ENCODE measurements around the gene IL20RA.
"Not testable (repeated sequence)": the region's sequence is repeated elsewhere in the genome, so short reads cannot be mapped to it uniquely, and the experiment has no call there.

The IL20RA gene

DNA sequence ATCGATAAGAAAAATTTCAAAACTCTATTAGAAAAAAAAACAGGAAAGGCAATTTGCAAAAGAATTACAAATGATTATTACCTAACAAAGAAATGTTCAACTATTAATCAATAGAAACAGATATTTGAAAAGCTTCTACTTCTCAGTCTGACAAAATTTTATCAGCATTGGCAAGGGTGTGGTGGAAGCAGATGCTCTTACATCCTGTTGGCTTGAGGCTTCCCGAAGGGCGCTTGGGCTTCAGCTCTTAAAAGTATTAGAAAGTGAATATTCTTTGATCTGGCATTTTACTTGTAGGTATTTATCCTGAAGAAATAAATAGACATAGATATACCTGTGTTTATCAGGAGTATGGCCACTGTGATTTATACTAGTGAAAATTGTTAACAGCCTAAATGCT is 84.0 kb downstream of the IL20RA start:
- H3K27me3 ChIP-seq (ENCODE audit: control insufficient read depth, low read length): no peaks in the 10 kb centered on the region
- no peaks in the 10 kb centered on the region for H3K79me2 ChIP-seq (ENCODE audit: control insufficient read depth, low read length)
- no peak for TF ChIP-seq EZH2phosphoT487 (IDR thresholded peaks at IDR 0.05; ENCODE audit: borderline replicate concordance, low read length)
- TF ChIP-seq, protein P1, sequence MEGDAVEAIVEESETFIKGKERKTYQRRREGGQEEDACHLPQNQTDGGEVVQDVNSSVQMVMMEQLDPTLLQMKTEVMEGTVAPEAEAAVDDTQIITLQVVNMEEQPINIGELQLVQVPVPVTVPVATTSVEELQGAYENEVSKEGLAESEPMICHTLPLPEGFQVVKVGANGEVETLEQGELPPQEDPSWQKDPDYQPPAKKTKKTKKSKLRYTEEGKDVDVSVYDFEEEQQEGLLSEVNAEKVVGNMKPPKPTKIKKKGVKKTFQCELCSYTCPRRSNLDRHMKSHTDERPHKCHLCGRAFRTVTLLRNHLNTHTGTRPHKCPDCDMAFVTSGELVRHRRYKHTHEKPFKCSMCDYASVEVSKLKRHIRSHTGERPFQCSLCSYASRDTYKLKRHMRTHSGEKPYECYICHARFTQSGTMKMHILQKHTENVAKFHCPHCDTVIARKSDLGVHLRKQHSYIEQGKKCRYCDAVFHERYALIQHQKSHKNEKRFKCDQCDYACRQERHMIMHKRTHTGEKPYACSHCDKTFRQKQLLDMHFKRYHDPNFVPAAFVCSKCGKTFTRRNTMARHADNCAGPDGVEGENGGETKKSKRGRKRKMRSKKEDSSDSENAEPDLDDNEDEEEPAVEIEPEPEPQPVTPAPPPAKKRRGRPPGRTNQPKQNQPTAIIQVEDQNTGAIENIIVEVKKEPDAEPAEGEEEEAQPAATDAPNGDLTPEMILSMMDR (IDR thresholded peaks at IDR 0.05; ENCODE audit: low read depth, low read length, poor library complexity, severe bottlenecking): no peak
- no peaks in the 10 kb centered on the region for H3K9me3 ChIP-seq (ENCODE audit: control insufficient read depth, insufficient read depth, low read length)
- H3K27ac ChIP-seq (ENCODE audit: low read depth, low read length): no peak overlapping the region
- H3K4me2 ChIP-seq (ENCODE audit: low read length): no peak overlapping the region
- H3K9me2 ChIP-seq (replicated peaks; ENCODE audit: control insufficient read depth, low read length): no peaks in the 10 kb centered on the region
- no peaks in the 10 kb centered on the region for H3K36me3 ChIP-seq (ENCODE audit: control insufficient read depth, low read length)
- H3K4me1 ChIP-seq (ENCODE audit: control insufficient read depth, low read length): peaks cover 15% of the 10 kb centered on the region
- H4K20me1 ChIP-seq (ENCODE audit: control insufficient read depth, insufficient read depth, low read depth, low read length): no peaks in the 10 kb centered on the region
- H3K4me3 ChIP-seq (ENCODE audit: low read length): no peak overlapping the region
- H3F3A ChIP-seq (ENCODE audit: control insufficient read depth, insufficient read depth): no peaks in the 10 kb centered on the region

DNA sequence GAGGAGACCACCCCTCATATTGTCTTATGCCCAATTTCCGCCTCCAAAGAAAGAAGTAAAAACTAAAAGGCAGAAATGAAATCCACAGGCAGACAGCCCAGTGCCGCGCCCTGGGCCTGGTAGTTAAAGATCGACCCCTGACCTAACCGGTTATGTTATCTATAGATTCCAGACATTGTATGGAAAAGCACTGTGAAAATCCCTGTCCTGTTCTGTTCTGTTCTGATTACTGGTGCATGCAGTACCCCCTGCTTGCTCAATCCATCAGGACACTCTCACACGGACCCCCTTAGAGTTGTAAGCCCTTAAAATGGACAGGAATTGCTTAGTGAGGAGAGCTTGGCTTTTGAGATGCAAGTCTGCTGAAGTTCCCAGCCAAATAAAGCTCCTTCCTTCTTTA is 84.8 kb downstream of the IL20RA start:
- not testable (repeated sequence) for H3K27ac ChIP-seq (ENCODE audit: low read depth, low read length); H3K9me2 ChIP-seq (replicated peaks; ENCODE audit: control insufficient read depth, low read length); H4K20me1 ChIP-seq (ENCODE audit: control insufficient read depth, insufficient read depth, low read depth, low read length); H3F3A ChIP-seq (ENCODE audit: control insufficient read depth, insufficient read depth); H3K9me3 ChIP-seq (ENCODE audit: control insufficient read depth, insufficient read depth, low read length); H3K4me3 ChIP-seq (ENCODE audit: low read length); H3K27me3 ChIP-seq (ENCODE audit: control insufficient read depth, low read length); H3K4me2 ChIP-seq (ENCODE audit: low read length); H3K36me3 ChIP-seq (ENCODE audit: control insufficient read depth, low read length); H3K79me2 ChIP-seq (ENCODE audit: control insufficient read depth, low read length)
- H3K4me1 ChIP-seq (ENCODE audit: control insufficient read depth, low read length): peaks cover 23% of the 10 kb centered on the region

DNA sequence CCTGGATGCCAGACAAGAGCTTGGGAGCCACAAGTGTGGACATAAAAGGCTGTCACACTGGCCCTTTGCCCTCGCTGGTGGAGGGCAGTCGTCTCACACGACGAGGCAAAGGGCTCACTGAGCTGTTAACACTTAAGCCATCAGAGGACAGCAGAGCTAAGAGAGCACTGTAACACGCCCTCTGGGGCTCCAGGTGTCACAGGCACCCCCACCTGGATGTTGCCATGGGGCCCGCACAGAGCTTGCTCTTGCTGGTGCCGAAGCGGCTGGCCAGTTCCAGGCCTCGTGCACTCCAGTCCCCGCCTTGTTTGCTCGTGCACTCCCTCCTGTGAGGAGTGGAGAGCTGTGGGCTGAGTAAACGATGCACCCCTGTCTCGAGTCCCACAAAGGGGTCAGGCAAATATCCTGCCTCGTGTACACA is 85.3 kb downstream of the IL20RA start:
- Histone ChIP-seq H4K20me1 (ENCODE audit: control insufficient read depth, insufficient read depth, low read depth, low read length) (no peaks in the 10 kb centered on the region), H3F3A (ENCODE audit: control insufficient read depth, insufficient read depth) (no peaks in the 10 kb centered on the region), H3K9me2 (replicated peaks; ENCODE audit: control insufficient read depth, low read length) (no peaks in the 10 kb centered on the region), H3K4me2 (ENCODE audit: low read length) (no peak overlapping the region), H3K4me3 (ENCODE audit: low read length) (no peak overlapping the region), H3K27ac (ENCODE audit: low read depth, low read length) (no peak overlapping the region), H3K9me3 (ENCODE audit: control insufficient read depth, insufficient read depth, low read length) (no peaks in the 10 kb centered on the region), H3K27me3 (ENCODE audit: control insufficient read depth, low read length) (no peaks in the 10 kb centered on the region), H3K79me2 (ENCODE audit: control insufficient read depth, low read length) (no peaks in the 10 kb centered on the region), H3K36me3 (ENCODE audit: control insufficient read depth, low read length) (no peaks in the 10 kb centered on the region), H3K4me1 (ENCODE audit: control insufficient read depth, low read length) (peaks cover 23% of the 10 kb centered on the region)
- TF ChIP-seq, protein P1 (IDR thresholded peaks at IDR 0.05; ENCODE audit: low read depth, low read length, poor library complexity, severe bottlenecking): no peak
- no peak for TF ChIP-seq EZH2phosphoT487 (IDR thresholded peaks at IDR 0.05; ENCODE audit: borderline replicate concordance, low read length)

DNA sequence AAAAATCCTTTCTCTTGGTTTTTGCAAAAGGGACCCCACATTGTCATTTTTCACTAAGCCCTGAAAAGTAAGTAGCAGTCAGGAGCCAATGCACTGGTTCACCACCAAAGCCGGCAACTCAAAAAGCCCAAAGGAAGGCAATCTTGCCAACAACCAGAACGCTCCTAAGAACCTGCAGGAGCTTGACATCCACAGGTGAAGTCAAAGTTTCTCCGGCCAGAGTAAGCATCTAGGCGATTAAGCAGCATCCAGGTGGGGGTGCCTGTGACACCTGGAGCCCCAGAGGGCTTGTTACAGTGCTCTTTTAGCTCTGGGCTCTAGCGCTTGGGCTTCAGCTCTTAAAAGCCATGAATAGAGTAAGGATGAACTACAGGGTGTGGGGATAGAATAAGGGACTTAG is 86.6 kb downstream of the IL20RA start:
- TF ChIP-seq, protein P1 (IDR thresholded peaks at IDR 0.05; ENCODE audit: low read depth, low read length, poor library complexity, severe bottlenecking): no peak
- no peak for TF ChIP-seq EZH2phosphoT487 (IDR thresholded peaks at IDR 0.05; ENCODE audit: borderline replicate concordance, low read length)
- Histone ChIP-seq H3K27ac (ENCODE audit: low read depth, low read length) (no peak overlapping the region), H3K79me2 (ENCODE audit: control insufficient read depth, low read length) (no peaks in the 10 kb centered on the region), H3K27me3 (ENCODE audit: control insufficient read depth, low read length) (no peaks in the 10 kb centered on the region), H3K36me3 (ENCODE audit: control insufficient read depth, low read length) (no peaks in the 10 kb centered on the region), H3F3A (ENCODE audit: control insufficient read depth, insufficient read depth) (no peaks in the 10 kb centered on the region), H3K9me3 (ENCODE audit: control insufficient read depth, insufficient read depth, low read length) (no peaks in the 10 kb centered on the region), H3K4me2 (ENCODE audit: low read length) (no peak overlapping the region), H3K4me3 (ENCODE audit: low read length) (no peak overlapping the region), H3K4me1 (ENCODE audit: control insufficient read depth, low read length) (peaks cover 23% of the 10 kb centered on the region), H3K9me2 (replicated peaks; ENCODE audit: control insufficient read depth, low read length) (no peaks in the 10 kb centered on the region), H4K20me1 (ENCODE audit: control insufficient read depth, insufficient read depth, low read depth, low read length) (no peaks in the 10 kb centered on the region)
